ENCODE measurements around the gene H2BK1.

DNA sequence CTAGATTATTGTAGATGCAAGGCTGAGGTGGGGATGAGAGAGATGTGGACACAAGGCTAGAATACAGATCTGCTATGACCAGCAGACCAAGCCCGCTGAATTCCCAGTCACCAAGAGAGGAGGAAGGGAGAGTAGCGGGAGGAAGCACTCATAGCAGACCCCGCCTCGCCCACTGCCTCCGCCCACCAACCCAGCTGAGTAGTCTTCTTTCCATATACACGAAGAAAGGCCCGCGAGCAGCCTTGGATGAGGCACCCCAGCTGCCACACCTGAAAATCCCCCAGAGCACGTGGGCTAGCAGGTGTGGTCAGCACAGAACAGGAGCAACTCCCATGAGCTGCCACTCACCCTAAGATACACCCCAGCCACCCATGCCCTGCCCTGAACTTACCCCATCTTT is 7.9 kb upstream of the H2BK1 start:
- TF ChIP-seq, protein P1, sequence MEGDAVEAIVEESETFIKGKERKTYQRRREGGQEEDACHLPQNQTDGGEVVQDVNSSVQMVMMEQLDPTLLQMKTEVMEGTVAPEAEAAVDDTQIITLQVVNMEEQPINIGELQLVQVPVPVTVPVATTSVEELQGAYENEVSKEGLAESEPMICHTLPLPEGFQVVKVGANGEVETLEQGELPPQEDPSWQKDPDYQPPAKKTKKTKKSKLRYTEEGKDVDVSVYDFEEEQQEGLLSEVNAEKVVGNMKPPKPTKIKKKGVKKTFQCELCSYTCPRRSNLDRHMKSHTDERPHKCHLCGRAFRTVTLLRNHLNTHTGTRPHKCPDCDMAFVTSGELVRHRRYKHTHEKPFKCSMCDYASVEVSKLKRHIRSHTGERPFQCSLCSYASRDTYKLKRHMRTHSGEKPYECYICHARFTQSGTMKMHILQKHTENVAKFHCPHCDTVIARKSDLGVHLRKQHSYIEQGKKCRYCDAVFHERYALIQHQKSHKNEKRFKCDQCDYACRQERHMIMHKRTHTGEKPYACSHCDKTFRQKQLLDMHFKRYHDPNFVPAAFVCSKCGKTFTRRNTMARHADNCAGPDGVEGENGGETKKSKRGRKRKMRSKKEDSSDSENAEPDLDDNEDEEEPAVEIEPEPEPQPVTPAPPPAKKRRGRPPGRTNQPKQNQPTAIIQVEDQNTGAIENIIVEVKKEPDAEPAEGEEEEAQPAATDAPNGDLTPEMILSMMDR (optimal IDR thresholded peaks at IDR 0.05 in 1 of 3, IDR thresholded peaks at IDR 0.05 in 1 of 3, conservative IDR thresholded peaks at IDR 0.05 in 1 of 3; ENCODE audit: extremely low read depth in 1 of 3, insufficient read depth in 2 of 3, low read length in 3 of 3) = no peak
- TF ChIP-seq EZH2 (IDR thresholded peaks at IDR 0.05; ENCODE audit: low read length) = no peak
